Cardiac muscle cell (in vitro differentiated cells and primary cell): ENCODE data around the gene TSKU. TPM values are rescaled to one million over a fixed set of nuclear protein-coding genes. Genes with fewer than 3 reads are reported as not detected.
A peak's percentile ranks its signal among the peaks of the same experiment; 100 is the strongest.

Source experiments
- DNase-seq, 2 donors: peaks; one replicate each; pipeline versions ENCODE4 v3.0.0 to v3.0.0-alpha.2; 2010 to 2017; ENCODE audit warnings: low read depth in 1 of 2, low spot score in 1 of 2
- H3K27ac ChIP-seq: fragments of 200-600 bp; sonication (generic); 2 replicates; pipeline ENCODE4 v1.5.1; 2016
- H3K27me3 ChIP-seq: fragments of 200-600 bp; sonication (generic); 2 replicates; pipeline ENCODE4 v1.6.0; 2016; ENCODE audit warnings: control low read depth
- H3K36me3 ChIP-seq: fragments of 200-600 bp; sonication (generic); 2 replicates; pipeline ENCODE4 v1.5.1; 2016; ENCODE audit warnings: control low read depth
- H3K4me1 ChIP-seq: fragments of 200-600 bp; sonication (generic); 2 replicates; pipeline ENCODE4 v1.8.1; 2017; ENCODE audit warnings: low read depth, mild to moderate bottlenecking, mixed run types
- H3K4me3 ChIP-seq: fragments of 200-600 bp; sonication (generic); 2 replicates; pipeline ENCODE4 v1.5.1; 2016; ENCODE audit warnings: mild to moderate bottlenecking
- H3K9me3 ChIP-seq: fragments of 200-600 bp; sonication (generic); 2 replicates; pipeline ENCODE4 v1.5.1; 2017; ENCODE audit warnings: low read depth, mild to moderate bottlenecking, control low read depth
- CTCF ChIP-seq: IDR thresholded peaks from 2 replicates; pipeline ENCODE4 v1.5.1; 2012; ENCODE audit warnings: low read depth, mild to moderate bottlenecking, low read length
- polyA plus RNA-seq: library from polyadenylated mRNA; unstranded; fragments of >200 nt; fragmentation: Nextera tagmentation; extraction: Ambion mirVana; gene quantifications from 2 replicates; pipeline ENCODE4 v1.2.1, GENCODE V29; 2016
- total RNA-seq: library from RNA; depleted of rRNA; stranded (reverse); fragments of >200 nt; gene quantifications from 2 replicates; pipeline ENCODE4 v1.2.3, GENCODE V29; 2016

The TSKU gene
- total and polyA plus RNA-seq, 2 experiments from 2014 or later, result 33.4 to 33.6 TPM

GRCh38 chr11:76781046-76781801 lies 1.9 kb upstream of the TSKU start:
- no peaks in the 10 kb centered on the region for H3K36me3 ChIP-seq
- no peaks in the 10 kb centered on the region for H3K9me3 ChIP-seq
- no peak overlapping the region for H3K4me3 ChIP-seq
- peaks cover 14% of the 10 kb centered on the region for H3K4me1 ChIP-seq
- H3K27me3 ChIP-seq, result no peaks in the 10 kb centered on the region
- no peak for DNase-seq
- H3K27ac ChIP-seq, result no peak overlapping the region
- no peak for TF ChIP-seq CTCF

- peaks cover 14% of the 10 kb centered on the region for H3K4me1 ChIP-seq
- peak overlapping the region; percentile 80 for H3K27ac ChIP-seq
Observed at GRCh38 chr11:76781807-76782530, 1.2 kb upstream of the TSKU start.

GRCh38 chr11:76782531-76783293 lies 444 bp upstream of the TSKU start:
- DNase-seq, result peak; percentile 95 to 98
- Histone ChIP-seq H3K27me3 (no peaks in the 10 kb centered on the region), H3K36me3 (no peaks in the 10 kb centered on the region), H3K4me3 (peak overlapping the region; percentile 49), H3K9me3 (no peaks in the 10 kb centered on the region), H3K4me1 (peaks cover 14% of the 10 kb centered on the region), H3K27ac (peak overlapping the region; percentile 80)
- TF ChIP-seq CTCF, result no peak

More at GRCh38 chr11:76781807-76782530, 1.2 kb upstream of the TSKU start:
- no peak for DNase-seq
- TF ChIP-seq CTCF, result no peak
- Histone ChIP-seq H3K27me3 (no peaks in the 10 kb centered on the region), H3K4me3 (peak overlapping the region; percentile 49), H3K9me3 (no peaks in the 10 kb centered on the region), H3K36me3 (no peaks in the 10 kb centered on the region)

GRCh38 chr11:76783896-76784813 lies 999 bp downstream of the TSKU start:
- Histone ChIP-seq H3K27me3 (no peaks in the 10 kb centered on the region), H3K4me1 (peaks cover 14% of the 10 kb centered on the region), H3K9me3 (no peaks in the 10 kb centered on the region), H3K27ac (peak overlapping the region; percentile 80), H3K36me3 (no peaks in the 10 kb centered on the region), H3K4me3 (peak overlapping the region; percentile 49)
- peak; percentile 71 to 92 for DNase-seq
- TF ChIP-seq CTCF, result no peak

- H3K36me3 ChIP-seq, result no peaks in the 10 kb centered on the region
- no peak for TF ChIP-seq CTCF
- no peaks in the 10 kb centered on the region for H3K27me3 ChIP-seq
- no peak for DNase-seq
- no peak overlapping the region for H3K27ac ChIP-seq
- H3K9me3 ChIP-seq, result no peaks in the 10 kb centered on the region
- peaks cover 14% of the 10 kb centered on the region for H3K4me1 ChIP-seq
- no peak overlapping the region for H3K4me3 ChIP-seq
Observed at GRCh38 chr11:76785513-76785912, 2.4 kb downstream of the TSKU start.
